NT2/D1 (cell line): ENCODE results near the gene UNK.

Experiments
- YY1 ChIP-seq: IDR thresholded peaks from 2 replicates; pipeline ENCODE4 v1.6.1; 2011; ENCODE audit not compliant: insufficient read length, insufficient read depth
- ZNF274 ChIP-seq: IDR thresholded peaks from 2 replicates; pipeline ENCODE4 v1.6.1; 2011; ENCODE audit warnings: mild to moderate bottlenecking, low read depth, low read length

- TF ChIP-seq ZNF274 (no peak), YY1 (no peak)
Measured at GRCh38 chr17:75845933-75846691, 61.5 kb downstream of the UNK start.
